GM18909 (cell line): Measurements from ENCODE around the gene CST7.
"Not testable (repeated sequence)": the region's sequence is repeated elsewhere in the genome, so short reads cannot be mapped to it uniquely, and the experiment has no call there.

ENCODE experiments used
- ATAC-seq: cut with Tn5 transposase; IDR thresholded peaks from one replicate; pipeline ENCODE4 v1.9.1; 2021; ENCODE audit warnings: mild to moderate bottlenecking; ENCODE audit not compliant: unreplicated experiment, poor library complexity

The CST7 gene

GRCh38 chr20:24998631-24999445, 49.8 kb downstream of the CST7 start:
- ATAC-seq = no peak

GRCh38 chr20:24999568-24999967, 50.5 kb downstream of the CST7 start:
- ATAC-seq = no peak

GRCh38 chr20:25000268-25000801, 51.3 kb downstream of the CST7 start:
- ATAC-seq = no peak

GRCh38 chr20:25001323-25001722, 52.3 kb downstream of the CST7 start:
- ATAC-seq = not testable (repeated sequence)

GRCh38 chr20:25003002-25003401, 53.9 kb downstream of the CST7 start:
- ATAC-seq = no peak

GRCh38 chr20:25005220-25005619, 56.2 kb downstream of the CST7 start:
- ATAC-seq = no peak

- no peak for ATAC-seq
Observed at GRCh38 chr20:25005661-25006060, 56.6 kb downstream of the CST7 start.

- ATAC-seq = no peak
Observed at GRCh38 chr20:25006431-25007167, 57.5 kb downstream of the CST7 start.

- no peak for ATAC-seq
Observed at GRCh38 chr20:25007491-25008305, 58.6 kb downstream of the CST7 start.

- ATAC-seq = no peak
Observed at GRCh38 chr20:25008388-25009217, 59.5 kb downstream of the CST7 start.
